ENCODE measurements around the gene TAL2. TPM values are rescaled to one million over a fixed set of nuclear protein-coding genes. Genes with fewer than 3 reads are reported as not detected.
"Not testable (repeated sequence)": the region's sequence is repeated elsewhere in the genome, so short reads cannot be mapped to it uniquely, and the experiment has no call there.

TAL2 gene
- polyA plus RNA-seq, 1 donor = 2.2 TPM

DNA sequence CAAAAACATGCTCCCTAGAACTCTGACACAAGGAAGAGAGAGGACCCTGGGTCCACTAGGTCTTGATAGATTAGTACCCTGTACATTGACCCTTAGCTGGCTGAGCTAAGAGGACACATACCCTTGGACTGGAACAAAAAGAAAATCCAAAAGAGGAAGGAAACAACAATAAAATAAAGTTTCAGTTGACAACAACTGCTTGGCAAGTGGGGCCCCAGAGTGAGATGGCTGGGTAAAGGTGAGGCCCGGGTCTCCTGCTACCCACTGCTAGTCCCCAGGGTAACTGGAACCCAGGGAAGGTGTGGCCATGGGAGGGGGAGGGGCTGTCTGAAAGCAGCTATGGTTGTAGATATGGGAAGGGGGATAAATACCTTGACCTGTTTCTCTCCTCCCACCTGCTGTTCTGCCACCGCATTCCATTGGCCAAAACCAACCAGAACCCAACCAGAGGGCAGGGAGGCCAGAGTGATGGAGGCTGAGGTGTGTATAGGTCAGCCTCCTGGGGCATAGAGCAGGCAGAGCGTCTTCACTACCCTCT lies 11.7 kb downstream of the TAL2 start:
- no peak for DNase-seq

DNA sequence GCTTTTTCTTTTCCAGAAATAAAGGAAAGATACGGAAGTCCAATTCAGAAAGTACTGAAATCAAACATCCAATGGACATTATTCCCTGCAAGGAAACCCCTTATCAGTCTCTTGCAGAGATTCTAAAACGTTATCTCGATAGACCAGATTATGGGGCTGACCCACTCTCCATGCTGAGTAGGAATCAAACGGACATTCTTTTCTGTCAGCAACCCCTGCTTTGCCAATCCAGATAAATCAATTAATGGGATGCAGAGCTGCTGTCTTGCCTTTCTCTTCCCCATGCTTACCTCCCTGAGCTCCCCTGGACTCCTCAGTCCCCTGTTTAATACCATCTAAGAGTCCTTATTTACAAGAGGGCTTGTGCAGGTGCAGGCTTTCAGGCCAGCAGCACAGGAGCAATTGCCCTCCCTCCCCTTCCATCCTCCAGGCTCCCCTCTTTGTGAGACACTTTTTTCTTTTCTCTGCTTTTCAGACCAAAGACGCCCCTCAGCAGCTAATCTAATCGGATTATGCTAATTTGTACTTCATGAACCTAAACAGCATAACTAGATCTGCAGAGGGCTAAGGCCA lies 14.2 kb downstream of the TAL2 start:
- DNase-seq = no peak

DNA sequence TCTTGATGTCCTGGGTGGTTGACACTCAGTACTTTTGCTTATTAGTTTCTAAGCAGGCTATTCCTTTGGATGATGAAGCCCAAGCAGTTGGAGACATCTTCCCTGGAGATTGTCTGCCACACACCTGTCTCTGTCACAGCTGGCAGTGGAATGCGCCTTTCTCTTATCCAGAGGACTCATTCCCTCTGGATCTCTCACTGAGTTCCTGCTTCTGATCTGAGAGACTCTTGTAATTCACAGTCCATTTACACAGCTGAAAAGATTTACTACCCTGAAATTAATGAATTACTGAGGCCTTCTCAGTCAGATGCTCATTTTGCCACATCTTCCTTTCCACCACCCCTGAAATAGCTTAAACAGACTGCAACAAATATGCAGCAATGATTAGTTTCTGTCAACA lies 15.9 kb downstream of the TAL2 start:
- no peak for DNase-seq

DNA sequence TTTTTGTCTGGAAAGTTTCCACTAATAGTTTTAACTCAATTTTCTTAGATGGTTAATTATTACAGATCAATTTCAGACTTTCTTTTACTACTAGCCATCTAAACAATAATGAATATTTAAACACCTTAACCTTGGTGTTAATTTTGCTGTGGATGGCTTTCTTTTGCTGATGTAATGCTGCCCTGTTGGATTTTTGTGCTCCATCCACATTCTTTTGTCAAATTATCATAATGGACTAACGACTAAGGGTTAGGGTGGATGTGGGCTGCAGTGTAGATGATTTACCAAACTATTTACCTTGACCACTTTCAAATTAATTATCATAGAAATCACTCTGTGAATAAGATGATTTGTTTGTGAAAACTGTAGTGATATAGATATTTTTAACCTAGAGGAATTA lies 16.5 kb downstream of the TAL2 start:
- DNase-seq = no peak

DNA sequence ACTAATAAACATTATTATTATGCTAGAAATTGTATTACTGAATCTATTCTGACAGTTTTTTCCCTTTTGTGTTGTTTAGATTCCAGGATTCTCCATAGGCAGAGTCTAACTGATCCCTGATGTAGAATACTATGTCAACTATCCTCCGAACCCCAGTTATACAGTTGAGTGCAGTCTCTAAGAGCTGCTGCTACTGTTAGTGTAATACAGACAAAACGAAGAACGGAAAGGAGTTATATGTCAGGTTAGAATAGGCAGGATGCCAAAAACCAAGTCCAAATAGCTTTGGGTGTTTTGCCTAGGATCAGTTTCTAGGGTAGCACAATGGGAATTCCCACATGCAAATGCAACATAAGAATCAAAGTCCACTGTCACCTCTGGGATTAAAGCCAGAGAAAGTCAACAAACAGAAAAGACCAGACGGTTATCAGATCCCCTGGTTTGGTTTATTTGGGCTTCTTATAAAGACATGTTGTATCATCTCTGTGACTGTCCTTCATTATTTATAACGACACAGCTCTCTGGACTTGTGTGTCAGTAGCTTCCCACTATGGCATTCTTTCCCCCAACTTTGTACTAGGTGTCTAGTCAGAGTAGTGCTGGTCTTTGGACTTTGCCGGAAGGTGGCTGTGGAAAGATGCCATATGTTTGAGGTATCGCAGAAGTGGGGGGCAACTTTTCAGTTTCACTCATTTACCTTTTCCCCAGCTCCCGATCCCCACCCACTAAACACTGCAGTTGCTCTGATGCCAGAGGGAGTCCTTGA lies 17.2 kb downstream of the TAL2 start:
- no peak for DNase-seq

DNA sequence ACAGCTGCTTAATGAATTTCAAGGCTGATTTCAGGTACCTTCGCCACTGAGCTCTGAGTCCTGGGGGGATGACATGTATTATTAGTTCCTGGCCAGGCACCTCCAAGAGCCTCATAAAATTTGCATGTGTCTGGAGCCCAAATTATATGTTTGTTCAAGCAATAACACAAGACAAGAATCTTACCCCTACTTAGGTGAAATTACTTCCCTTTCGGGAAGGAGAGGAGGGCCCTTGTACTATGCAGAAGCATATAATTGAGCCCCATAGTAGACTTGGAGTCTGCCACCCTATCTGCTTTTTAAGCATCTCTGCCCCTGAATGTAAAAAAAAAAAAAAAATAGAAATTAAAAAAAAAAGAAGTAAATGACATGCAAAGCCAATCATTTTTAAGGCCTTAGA lies 19.1 kb downstream of the TAL2 start:
- no peak for DNase-seq

DNA sequence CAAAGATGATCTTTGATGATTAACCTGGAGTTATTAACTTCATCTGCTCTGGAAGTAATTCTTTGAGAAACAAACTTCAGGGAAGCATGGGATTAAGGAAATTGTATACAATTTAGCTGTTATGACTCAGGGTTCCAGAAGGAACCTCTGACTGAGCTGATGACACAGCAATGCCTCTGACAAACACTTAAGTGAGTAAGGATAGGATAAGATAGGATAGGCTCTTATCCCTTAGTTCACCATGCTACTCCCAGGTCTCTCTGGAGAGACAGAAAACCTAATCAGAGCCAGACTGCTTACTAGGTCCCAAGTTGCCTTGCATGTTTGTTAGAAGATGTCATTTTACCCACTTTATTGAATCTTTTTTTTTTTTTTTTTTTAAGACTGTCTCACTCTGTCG lies 19.5 kb downstream of the TAL2 start:
- no peak for DNase-seq

DNA sequence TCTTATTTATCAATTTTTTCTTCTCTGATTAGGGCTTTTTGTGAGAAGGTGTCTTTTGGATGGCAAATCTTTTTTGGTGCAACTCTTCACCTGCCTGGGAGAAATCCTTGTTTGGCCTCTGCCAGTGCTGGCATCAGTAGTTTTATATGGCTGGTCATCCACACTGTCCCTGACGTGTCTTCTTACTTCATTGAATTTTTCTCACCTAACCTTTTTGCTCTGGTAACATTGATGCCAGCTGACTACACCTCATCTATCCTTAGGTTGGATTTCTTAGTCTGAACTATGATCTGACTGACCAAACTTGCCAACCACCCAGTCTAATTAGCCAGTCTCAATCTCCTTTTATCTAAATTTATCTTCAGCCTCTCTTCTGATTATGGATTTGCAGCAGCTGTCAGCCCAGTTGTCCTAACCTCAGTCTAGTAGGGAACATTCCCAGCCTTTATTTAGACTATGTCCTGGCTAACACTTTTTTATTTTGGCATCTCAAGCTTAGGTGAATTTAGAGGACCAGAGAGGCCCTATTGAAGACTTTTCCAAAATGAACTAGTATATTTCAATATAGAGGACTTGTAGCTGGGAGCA lies 21.5 kb downstream of the TAL2 start:
- no peak for DNase-seq

DNA sequence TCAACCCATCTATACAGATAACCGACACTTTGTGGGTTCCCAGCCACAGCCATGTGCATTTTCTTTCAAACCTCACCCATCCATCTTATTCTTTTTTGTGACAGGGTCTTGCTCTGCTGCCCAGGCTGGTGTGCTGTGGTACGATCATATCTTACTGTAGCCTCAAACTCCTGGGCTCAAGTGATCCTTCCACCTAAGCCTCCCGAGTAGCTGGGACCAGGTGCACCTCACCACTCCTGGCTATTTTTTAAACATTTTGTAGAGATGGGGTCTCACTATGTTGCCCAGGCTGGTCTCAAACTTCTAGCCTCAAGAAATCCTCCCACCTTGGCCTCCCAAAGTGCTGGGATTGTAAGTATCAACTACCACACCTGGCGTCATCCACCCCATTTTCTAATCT lies 24.7 kb downstream of the TAL2 start:
- DNase-seq = no peak

DNA sequence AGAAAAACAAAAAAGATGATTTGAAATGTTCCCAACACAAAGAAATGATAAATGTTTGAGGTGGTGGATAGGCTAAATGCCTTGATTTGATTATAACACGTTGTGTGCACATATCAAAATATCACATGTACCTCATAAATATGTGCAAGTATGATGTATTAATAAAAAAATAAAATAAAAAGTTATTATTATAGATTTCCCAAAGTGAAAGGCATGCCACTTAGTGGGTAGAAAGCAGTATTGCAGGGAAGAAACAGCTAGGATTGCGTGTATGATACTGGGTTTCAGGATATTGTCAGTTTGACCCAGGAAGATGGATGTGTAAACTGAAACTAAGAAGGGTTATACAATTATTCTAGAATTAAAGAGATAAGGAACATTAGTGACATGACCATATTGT lies 28.5 kb downstream of the TAL2 start:
- no peak for DNase-seq

DNA sequence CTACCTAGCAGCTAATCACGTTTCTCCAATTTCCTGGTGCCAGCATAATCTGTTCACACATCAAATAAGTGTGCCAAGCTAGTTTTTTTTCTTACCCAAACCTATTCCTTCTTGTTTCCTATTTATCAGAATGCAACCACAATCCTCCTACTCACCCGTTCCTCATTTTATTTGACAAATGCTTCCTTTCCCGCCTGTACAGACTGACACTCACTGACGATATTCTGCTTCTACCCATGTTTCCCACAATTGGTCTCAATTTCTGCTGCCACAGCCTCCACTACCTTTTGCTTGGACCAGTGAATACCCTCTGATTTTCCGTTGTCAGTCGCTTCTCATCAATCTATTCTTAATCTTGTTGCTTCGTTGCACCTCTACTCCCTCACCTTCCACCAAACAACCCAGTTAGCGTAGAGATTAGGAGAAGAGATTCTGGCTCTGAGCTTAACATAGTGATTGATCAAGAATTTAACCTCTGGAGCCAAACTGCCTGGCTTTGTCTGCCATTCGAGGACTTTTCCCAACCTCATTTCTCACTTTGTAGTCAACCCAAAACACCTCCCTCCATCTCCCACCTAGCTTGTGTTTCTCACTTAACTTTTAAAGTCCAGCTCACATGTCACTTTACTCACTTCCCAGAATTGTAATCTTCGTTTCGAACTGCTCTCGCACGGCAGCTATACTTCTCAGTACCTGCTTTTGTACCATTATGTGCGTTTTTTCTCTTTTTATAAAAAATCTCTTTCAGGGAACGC lies 31.4 kb downstream of the TAL2 start:
- peak; percentile 30 for DNase-seq

DNA sequence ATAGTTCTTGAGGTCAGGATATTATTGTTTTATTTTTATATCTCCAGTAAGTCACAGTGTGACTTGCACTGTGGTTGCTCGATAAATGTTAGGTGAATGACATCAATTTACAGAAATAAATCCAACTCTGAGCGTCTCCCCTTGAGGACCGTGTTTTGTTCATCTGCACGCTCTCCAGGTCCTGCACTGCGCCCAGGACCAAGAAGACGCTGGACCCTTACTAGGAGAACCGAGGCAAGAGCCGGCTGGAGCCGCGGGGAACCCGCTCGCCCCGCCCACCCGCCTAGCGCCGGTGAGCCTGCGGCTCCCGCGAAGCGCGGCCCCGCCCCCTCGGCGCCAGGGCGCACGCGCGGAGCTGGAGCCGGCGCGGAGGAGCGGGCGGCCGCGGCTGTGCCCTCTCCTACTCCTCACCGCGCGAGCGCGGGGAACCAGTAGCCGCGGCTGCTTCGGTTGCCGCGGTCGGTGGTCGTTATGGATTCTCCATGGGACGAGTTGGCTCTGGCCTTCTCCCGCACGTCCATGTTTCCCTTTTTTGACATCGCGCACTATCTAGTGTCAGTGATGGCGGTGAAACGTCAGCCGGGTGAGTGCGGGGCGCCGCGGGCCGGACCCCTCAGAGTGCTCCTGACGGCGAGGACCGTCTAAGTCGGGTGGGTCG lies 32.1 kb downstream of the TAL2 start, which contains the start of gene TMEM38B:
TSS of gene TMEM38B (plus strand) at position 352 of the 658 bp plus-strand sequence. CDS start at position 472, 120 bp downstream.
- peak; percentile 81 for DNase-seq

DNA sequence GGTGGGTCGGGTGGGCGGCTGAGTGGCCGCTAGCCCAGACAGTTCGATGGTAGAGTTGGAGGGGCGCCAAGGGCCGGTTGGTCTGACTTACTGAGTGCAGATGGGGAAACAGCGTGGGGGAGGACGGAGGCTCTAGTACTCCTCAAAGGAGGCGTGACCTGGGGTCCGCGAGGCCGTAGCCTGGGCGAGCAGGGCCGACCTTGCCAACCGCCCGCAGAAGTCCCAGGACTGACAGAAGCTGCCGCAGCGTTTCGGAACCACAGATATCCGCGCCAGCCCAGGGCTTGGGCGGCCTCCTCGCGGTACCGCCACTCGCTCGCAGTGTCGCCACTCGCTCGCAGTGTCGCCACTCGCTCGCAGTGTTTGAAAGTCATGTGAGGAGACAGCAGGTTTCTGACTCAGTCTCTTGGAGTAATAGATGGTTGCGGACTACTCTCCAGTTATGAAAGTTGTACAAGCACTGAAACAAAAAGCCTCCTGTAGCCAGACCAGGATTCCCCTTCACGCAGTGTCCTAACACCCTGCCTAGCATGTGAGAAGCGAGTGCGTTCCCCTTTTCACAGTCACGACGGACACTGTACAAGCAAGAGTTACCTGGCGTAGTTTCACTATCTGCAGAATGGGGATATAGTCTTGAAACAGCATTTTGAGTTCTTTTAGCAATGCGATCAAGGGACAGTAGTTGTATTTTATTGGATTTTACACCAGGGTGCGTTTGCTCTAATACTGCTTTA lies 32.8 kb downstream of the TAL2 start:
- DNase-seq = peak; percentile 54

DNA sequence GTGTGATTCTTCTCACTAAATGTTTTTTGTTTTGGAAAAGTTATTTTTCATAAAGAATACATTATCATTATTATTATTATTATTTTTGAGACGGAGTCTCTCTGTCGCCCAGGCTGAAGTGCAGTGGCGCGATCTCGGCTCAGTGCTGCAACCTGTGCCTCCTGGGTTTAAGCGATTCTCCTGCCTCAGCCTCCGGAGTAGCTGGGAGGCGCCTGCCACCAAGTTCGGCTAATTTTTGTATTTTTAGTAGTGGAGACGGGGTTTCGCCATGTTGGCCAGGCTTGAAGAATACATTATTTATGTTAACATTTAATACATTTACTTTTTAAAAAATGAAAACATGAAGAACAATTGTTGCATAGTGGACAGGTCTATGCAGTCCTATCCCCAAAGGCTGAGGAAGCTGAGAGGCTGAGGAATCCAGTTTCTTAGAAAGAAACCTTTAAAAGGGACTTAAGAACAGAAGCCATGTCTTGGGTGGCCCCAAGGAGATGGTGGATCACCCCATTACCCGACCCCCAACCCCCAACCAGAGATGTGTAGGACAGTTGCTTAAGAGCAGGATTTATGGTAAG lies 34.0 kb downstream of the TAL2 start:
- DNase-seq = no peak

DNA sequence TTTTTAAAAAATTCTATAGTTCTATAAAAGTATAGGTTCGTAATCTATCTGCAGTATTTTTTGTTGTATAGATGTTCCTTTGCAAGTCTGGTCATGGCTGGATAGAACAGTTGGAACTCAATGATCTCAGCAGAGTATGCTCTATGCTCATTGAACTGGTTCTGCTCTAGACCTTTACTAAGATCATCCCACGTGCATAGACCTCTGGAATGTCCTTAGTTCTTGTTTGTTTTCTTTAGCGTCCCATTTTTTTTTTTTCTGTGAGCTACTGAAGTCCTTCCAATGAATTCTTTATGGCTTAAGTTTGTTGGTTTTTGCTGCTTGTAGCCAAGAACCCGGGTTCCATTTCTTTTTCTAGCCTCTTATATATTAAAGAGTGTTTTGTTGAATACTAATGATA lies 35.6 kb downstream of the TAL2 start:
- DNase-seq = no peak

DNA sequence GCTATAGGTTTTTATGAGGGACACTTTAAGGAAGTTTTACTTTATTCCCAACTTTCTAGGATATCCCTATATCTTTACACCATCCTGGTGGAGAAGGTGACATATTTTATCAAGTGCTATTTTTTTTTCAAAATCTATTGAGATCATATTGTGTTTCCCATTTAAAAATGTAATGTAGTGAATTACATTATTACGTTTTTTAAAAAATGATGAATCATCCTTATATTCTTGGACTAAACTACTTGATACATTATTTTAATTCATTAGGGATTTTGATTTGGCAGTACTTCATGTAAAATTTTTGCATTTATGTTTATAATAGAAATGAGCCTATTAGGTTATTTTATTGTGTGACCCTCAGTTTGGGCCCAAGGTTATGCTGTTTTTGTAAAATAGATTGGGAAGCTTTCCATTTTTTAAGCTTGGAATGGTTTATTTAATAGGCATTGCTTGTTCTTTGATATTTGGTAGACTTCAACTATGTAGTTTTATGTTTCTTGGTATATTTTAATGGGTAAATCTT lies 36.2 kb downstream of the TAL2 start:
- no peak for DNase-seq

DNA sequence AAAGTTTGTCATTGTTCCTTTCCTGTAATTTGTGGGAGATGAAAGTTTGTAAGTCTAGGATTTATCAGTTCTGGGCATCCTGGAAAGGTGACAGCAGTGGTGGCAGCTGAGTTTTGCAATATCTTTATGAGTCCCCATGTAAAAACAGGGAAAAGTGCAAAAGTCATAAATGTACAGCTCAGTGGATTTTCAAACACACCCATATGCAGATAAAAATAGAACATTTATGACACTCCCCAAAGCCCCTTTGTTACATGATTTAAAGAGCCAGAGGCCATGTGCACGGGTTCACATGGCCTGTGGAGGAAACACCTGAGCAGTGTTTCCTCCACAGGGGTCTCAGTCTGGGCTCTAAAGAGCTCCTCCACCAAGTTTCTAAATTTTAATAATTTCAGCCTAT lies 38.4 kb downstream of the TAL2 start:
- DNase-seq = no peak

DNA sequence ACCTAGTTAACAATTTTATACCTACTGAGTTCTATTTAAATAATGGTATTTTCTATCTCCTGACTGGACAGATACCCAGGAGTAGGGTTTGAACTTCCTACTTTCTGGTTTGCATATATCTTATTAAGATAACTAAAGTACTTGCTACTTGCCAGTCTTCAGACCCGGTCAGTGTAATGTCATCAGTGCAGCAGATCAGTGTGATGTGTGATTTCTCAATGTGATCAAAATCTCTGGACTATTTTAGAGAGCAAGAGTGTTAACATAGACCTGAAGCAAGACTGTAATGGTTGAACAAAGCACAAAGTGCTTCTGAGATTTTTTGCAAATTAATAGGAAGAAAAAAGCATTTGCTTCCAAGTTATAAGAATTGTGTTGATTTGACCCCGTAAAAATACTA lies 38.9 kb downstream of the TAL2 start:
- no peak for DNase-seq

DNA sequence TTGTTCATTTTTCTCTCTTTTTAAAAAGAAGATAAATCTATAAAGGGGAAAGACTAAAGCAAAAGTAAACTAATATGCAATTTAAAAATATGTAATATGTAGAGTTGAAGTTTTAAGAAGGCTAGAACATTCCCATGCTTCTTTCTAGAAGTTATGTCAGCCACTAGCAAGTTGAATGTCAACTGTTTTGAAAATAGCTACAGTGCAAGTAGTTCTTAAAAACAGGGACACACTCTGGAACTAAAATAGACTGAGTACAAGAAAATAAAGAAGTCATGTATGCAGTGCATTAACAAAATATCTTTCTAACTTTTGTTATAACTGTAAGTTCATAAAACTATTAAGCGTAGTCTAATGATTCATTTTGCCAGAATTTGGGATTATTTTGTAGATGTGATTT lies 40.0 kb downstream of the TAL2 start:
- no peak for DNase-seq

DNA sequence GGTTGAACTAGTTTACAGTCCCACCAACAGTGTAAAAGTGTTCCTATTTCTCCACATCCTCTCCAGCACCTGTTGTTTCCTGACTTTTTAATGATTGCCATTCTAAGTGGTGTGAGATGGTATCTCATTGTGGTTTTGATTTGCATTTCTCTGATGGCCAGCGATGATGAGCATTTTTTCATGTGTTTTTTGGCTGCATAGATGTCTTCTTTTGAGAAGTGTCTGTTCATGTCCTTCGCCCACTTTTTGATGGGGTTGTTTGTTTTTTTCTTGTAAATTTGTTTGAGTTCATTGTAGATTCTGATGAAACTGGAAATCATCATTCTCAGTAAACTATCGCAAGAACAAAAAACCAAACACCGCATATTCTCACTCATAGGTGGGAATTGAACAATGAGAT lies 41.4 kb downstream of the TAL2 start:
- not testable (repeated sequence) for DNase-seq

DNA sequence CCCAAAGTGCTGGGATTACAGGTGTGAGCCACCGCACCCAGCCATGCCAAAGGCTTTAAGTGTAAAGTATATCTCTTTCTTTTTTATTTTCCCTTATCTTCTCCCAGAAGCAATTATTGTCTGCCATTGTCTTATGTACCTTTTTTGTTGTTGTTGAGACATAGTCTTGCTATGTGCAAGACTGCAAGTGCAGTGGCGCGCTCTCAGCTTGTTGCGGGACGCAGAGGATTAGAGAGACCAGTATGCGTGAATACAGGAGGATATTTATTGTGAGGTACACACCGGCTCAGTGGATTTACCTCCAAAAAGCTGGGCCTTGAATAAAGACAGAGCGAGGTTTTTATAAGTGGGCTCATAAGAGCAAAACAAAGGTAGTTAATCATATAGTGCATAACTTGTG lies 43.9 kb downstream of the TAL2 start:
- no peak for DNase-seq
